IMR-90 (cell line): Measurements from ENCODE around the gene LEMD3. TPM values are rescaled to one million over a fixed set of nuclear protein-coding genes. Genes with fewer than 3 reads are reported as not detected.

Source experiments
- ATAC-seq: fragments of 200-7000 bp; cut with Tn5 transposase; 2 replicates; pipeline ENCODE4 v1.9.1; 2020; ENCODE audit warnings: low read depth, mild to moderate bottlenecking, moderate library complexity
- BruUV-seq: library from RNA; stranded (reverse); fragments of 400-500 nt; replicated peaks from 2 replicates; lab custom pipeline; 2021; lab: Mats Ljungman, UMichigan
- CTCF ChIA-PET: fragments of 300-600 bp; formaldehyde crosslinking; extraction: SDS; loops from one replicate; lab custom pipeline; 2021; ENCODE audit warnings: antibody characterized with exemption; lab: Yijun Ruan, JAX
- POLR2A ChIA-PET: fragments of 300-600 bp; sonication (Branson Sonifier 250); formaldehyde crosslinking; loops from one replicate; lab custom pipeline; 2022; ENCODE audit warnings: antibody characterized with exemption; ENCODE audit not compliant: unreplicated experiment; lab: Charles Lee
- DNase-seq: peaks from one replicate; pipeline ENCODE4 v3.0.0; 2013
- H2AFZ ChIP-seq: replicated peaks from 2 replicates; pipeline ENCODE3; 2013; ENCODE audit warnings: low read length, mild to moderate bottlenecking; ENCODE audit not compliant: poor library complexity
- H2AK5ac ChIP-seq: 2 replicates; pipeline ENCODE4 v1.6.1; 2013; ENCODE audit warnings: low read depth, low read length, inconsistent platforms
- H2AK9ac ChIP-seq: replicated peaks from 2 replicates; pipeline ENCODE3; 2013; ENCODE audit warnings: mild to moderate bottlenecking, low read depth, low read length, moderate library complexity; ENCODE audit not compliant: poor library complexity
- H2BK120ac ChIP-seq: 2 replicates; pipeline ENCODE4 v1.6.1; 2013; ENCODE audit warnings: low read depth, low read length, inconsistent platforms
- H2BK15ac ChIP-seq: 3 replicates; pipeline ENCODE4 v1.6.1; 2013; ENCODE audit warnings: low read depth, low read length, inconsistent platforms
- H2BK20ac ChIP-seq: 2 replicates; pipeline ENCODE4 v1.6.1; 2013; ENCODE audit warnings: low read depth, mild to moderate bottlenecking, inconsistent platforms, low read length, moderate library complexity
- H2BK5ac ChIP-seq: 2 replicates; pipeline ENCODE4 v1.6.1; 2013; ENCODE audit warnings: mild to moderate bottlenecking, low read depth, low read length, inconsistent platforms; ENCODE audit not compliant: poor library complexity, severe bottlenecking
- H3K14ac ChIP-seq: replicated peaks from 2 replicates; pipeline ENCODE4 v1.6.1; 2013; ENCODE audit warnings: low read depth, low read length, inconsistent platforms
- H3K18ac ChIP-seq: 2 replicates; pipeline ENCODE4 v1.6.1; 2013; ENCODE audit warnings: low read depth, low read length, control low read depth
- H3K23ac ChIP-seq: 2 replicates; pipeline ENCODE4 v1.6.1; 2013; ENCODE audit warnings: low read depth, low read length, inconsistent platforms
- H3K27ac ChIP-seq: 2 replicates; pipeline ENCODE4 v1.5.1; 2013; ENCODE audit warnings: mild to moderate bottlenecking, control low read depth, low read length; ENCODE audit not compliant: insufficient read depth
- H3K27me3 ChIP-seq: 2 replicates; pipeline ENCODE4 v1.6.1; 2013; ENCODE audit warnings: low read length; ENCODE audit not compliant: control insufficient read depth, insufficient read depth
- H3K36me3 ChIP-seq: 2 replicates; pipeline ENCODE4 v1.6.1; 2013; ENCODE audit warnings: low read length, mixed read lengths; ENCODE audit not compliant: control insufficient read depth, insufficient read depth
- H3K4ac ChIP-seq: 2 replicates; pipeline ENCODE4 v1.6.1; 2013; ENCODE audit warnings: low read depth, low read length, inconsistent platforms
- H3K4me1 ChIP-seq: 2 replicates; pipeline ENCODE4 v1.6.1; 2013; ENCODE audit warnings: low read length, mixed read lengths; ENCODE audit not compliant: control insufficient read depth, insufficient read depth
- H3K4me2 ChIP-seq: 2 replicates; pipeline ENCODE4 v1.6.1; 2013; ENCODE audit warnings: low read depth, mild to moderate bottlenecking, control low read depth, low read length, moderate library complexity
- H3K4me3 ChIP-seq: 2 replicates; pipeline ENCODE4 v1.5.1; 2013; ENCODE audit warnings: low read depth, mild to moderate bottlenecking, control low read depth, low read length, moderate library complexity; ENCODE audit not compliant: insufficient read depth
- H3K56ac ChIP-seq: 2 replicates; pipeline ENCODE4 v1.6.1; 2013; ENCODE audit warnings: low read length, inconsistent platforms; ENCODE audit not compliant: insufficient read depth; ENCODE audit errors: extremely low read depth
- H3K79me1 ChIP-seq, 2 experiments: 2 replicates each; pipeline ENCODE4 v1.6.1; 2013; ENCODE audit warnings: low read length in 2 of 2, inconsistent platforms in 1 of 2, low read depth in 1 of 2
- H3K9ac ChIP-seq: 2 replicates; pipeline ENCODE4 v1.6.1; 2013; ENCODE audit warnings: low read depth, low read length, control low read depth
- H3K9me1 ChIP-seq: 2 replicates; pipeline ENCODE4 v1.6.1; 2013; ENCODE audit warnings: low read length, inconsistent platforms; ENCODE audit not compliant: insufficient read depth
- H3K9me3 ChIP-seq: 2 replicates; pipeline ENCODE4 v1.6.1; 2013; ENCODE audit warnings: low read length; ENCODE audit not compliant: control insufficient read depth, insufficient read depth
- H4K20me1 ChIP-seq: 2 replicates; pipeline ENCODE4 v1.6.1; 2013; ENCODE audit warnings: low read length, inconsistent platforms; ENCODE audit not compliant: insufficient read depth
- H4K5ac ChIP-seq: 2 replicates; pipeline ENCODE4 v1.6.1; 2013; ENCODE audit warnings: mild to moderate bottlenecking, low read depth, low read length, control low read depth
- H4K8ac ChIP-seq, 2 experiments: 2 replicates each; pipeline ENCODE4 v1.6.1; 2013; ENCODE audit warnings: low read depth in 2 of 2, low read length in 2 of 2, control low read depth in 1 of 2, inconsistent platforms in 1 of 2
- H4K91ac ChIP-seq: 2 replicates; pipeline ENCODE4 v1.6.1; 2013; ENCODE audit warnings: low read depth, low read length, inconsistent platforms; ENCODE audit not compliant: insufficient read depth
- BHLHE40 ChIP-seq: fragments of 150-350 bp; IDR thresholded peaks from 2 replicates; pipeline ENCODE4 v1.6.1; 2016; ENCODE audit warnings: mild to moderate bottlenecking, low read depth, low read length
- CEBPB ChIP-seq: IDR thresholded peaks from 2 replicates; pipeline ENCODE4 v1.6.1; 2012; ENCODE audit warnings: low read depth, low read length, improper control_type of control experiment
- FOS ChIP-seq: fragments of 150-350 bp; IDR thresholded peaks from 2 replicates; pipeline ENCODE4 v1.6.1; 2016; ENCODE audit warnings: low read depth, low read length
- MAZ ChIP-seq: IDR thresholded peaks from 2 replicates; pipeline ENCODE4 v1.6.1; 2012; ENCODE audit warnings: low read depth, mild to moderate bottlenecking, low read length, improper control_type of control experiment, moderate library complexity, borderline replicate concordance
- POLR2A ChIP-seq: IDR thresholded peaks from 2 replicates; pipeline ENCODE4 v1.6.1; 2012; ENCODE audit warnings: mild to moderate bottlenecking, low read depth, low read length
- RAD21 ChIP-seq: IDR thresholded peaks from 2 replicates; pipeline ENCODE4 v1.6.1; 2012; ENCODE audit warnings: low read length, improper control_type of control experiment
- RFX5 ChIP-seq: IDR thresholded peaks from 2 replicates; pipeline ENCODE4 v1.8.0; 2012; ENCODE audit warnings: low read depth, mild to moderate bottlenecking, low read length, moderate library complexity
- WGBS, 2 experiments: methylation state at CpG; one replicate each; pipeline versions ENCODE4 v1.1.5 to v1.1.7; 2013; ENCODE audit warnings: missing lambda C conversion rate in 2 of 2; ENCODE audit not compliant: insufficient read length in 1 of 2; ENCODE audit errors: extremely low coverage in 2 of 2; 5-methylcytosine and 5-hydroxymethylcytosine counted together
- dilution Hi-C: fragments of 300-500 bp; cut with HindIII; formaldehyde crosslinking; loops from one replicate; pipeline ENCODE4 v1.14.3; 2018; ENCODE audit warnings: low sequenced_read_pairs; ENCODE audit not compliant: unreplicated experiment
- in situ Hi-C: fragments of 300-500 bp; cut with MboI; formaldehyde crosslinking; loops from 3 replicates; pipeline ENCODE4 v1.14.3; 2019; ENCODE audit warnings: low sequenced_read_pairs, inconsistent platforms, mixed read lengths
- intact Hi-C: fragments of 100-400 bp; cut with micrococcal nuclease; formaldehyde crosslinking; loops from 2 replicates; pipeline ENCODE4 v1.10.0; 2022
- polyA plus RNA-seq, 3 experiments: library from polyadenylated mRNA; depleted of rRNA; stranded (reverse); fragments of >200 nt; gene quantifications; 2 replicates each; pipeline ENCODE4 v1.2.3, GENCODE V29; 2012; ENCODE audit warnings: low replicate concordance in 1 of 3
- total RNA-seq: library from RNA; depleted of rRNA; stranded (reverse); fragments of >200 nt; gene quantifications from 2 replicates; pipeline ENCODE4 v1.2.3, GENCODE V29; 2012

Gene LEMD3
- total and polyA plus RNA-seq, 2 of the 4 experiments (the other 2 are of a cell fraction): 5.5 to 9.9 TPM

- Histone ChIP-seq H3K4me1 (no peaks in the 10 kb centered on the region), H2AK9ac (no peak overlapping the region), H4K20me1 (no peaks in the 10 kb centered on the region), H3K18ac (no peak overlapping the region), H4K8ac (no peak overlapping the region), H3K14ac (no peak overlapping the region), H3K56ac (no peak overlapping the region), H2BK15ac (no peak overlapping the region), H3K9me1 (no peaks in the 10 kb centered on the region), H3K9ac (no peak overlapping the region), H3K27ac (no peak overlapping the region), H3K4me3 (no peak overlapping the region), H2BK120ac (no peak overlapping the region), H2AFZ (no peak overlapping the region), H2BK5ac (no peak overlapping the region), H3K27me3 (peaks cover 8% of the 10 kb centered on the region; the same call in 1 of the 2 replicates), H3K23ac (no peak overlapping the region), H3K4me2 (no peak overlapping the region), H2BK20ac (no peak overlapping the region), H4K91ac (no peak overlapping the region), H4K5ac (no peak overlapping the region), H3K79me1 (no peaks in the 10 kb centered on the region), H3K4ac (no peak overlapping the region), H3K9me3 (no peaks in the 10 kb centered on the region), H3K36me3 (no peaks in the 10 kb centered on the region), H2AK5ac (no peak overlapping the region)
- ATAC-seq (no peak), DNase-seq (no peak)
- no TSS peak for BruUV-seq
- in situ Hi-C loops: no loop called here
- WGBS, 2 experiments: no CpG with 5 or more reads among the region's 1 CpG
- TF ChIP-seq CEBPB (no peak), RFX5 (no peak), RAD21 (no peak), BHLHE40 (no peak), MAZ (no peak), POLR2A (no peak), FOS (no peak)
- ChIA-PET POLR2A (no interaction called here), CTCF (no interaction called here)
- intact Hi-C loops: no loop called here
- dilution Hi-C loops: no loop called here
These were observed 16.8 kb upstream of the LEMD3 start for GRCh38 chr12:65152596-65152995.
